Retinal pigment epithelial cell (primary cell): ENCODE results near the gene CCNQ.

Source experiments
- DNase-seq: peaks from one replicate; pipeline ENCODE4 v3.0.0-alpha.2; 2010; ENCODE audit warnings: low read depth
- H3K4me3 ChIP-seq: 2 replicates; pipeline ENCODE4 v1.5.1; 2011; ENCODE audit warnings: mild to moderate bottlenecking, low read length, control low read depth, moderate library complexity
- CTCF ChIP-seq: conservative IDR thresholded peaks from 2 replicates; pipeline ENCODE4 v1.5.1; 2011; ENCODE audit warnings: low read depth, low read length, control low read depth, inconsistent platforms

The CCNQ gene

GRCh38 chrX:153576239-153576870 lies 22.6 kb downstream of the CCNQ start:
- no peak for TF ChIP-seq CTCF

GRCh38 chrX:153573984-153574383 lies 25.0 kb downstream of the CCNQ start:
- H3K4me3 ChIP-seq = no peak overlapping the region
- no peak for TF ChIP-seq CTCF
- no peak for DNase-seq

More at GRCh38 chrX:153576239-153576870, 22.6 kb downstream of the CCNQ start:
- DNase-seq = no peak
- H3K4me3 ChIP-seq = no peak overlapping the region

DNA sequence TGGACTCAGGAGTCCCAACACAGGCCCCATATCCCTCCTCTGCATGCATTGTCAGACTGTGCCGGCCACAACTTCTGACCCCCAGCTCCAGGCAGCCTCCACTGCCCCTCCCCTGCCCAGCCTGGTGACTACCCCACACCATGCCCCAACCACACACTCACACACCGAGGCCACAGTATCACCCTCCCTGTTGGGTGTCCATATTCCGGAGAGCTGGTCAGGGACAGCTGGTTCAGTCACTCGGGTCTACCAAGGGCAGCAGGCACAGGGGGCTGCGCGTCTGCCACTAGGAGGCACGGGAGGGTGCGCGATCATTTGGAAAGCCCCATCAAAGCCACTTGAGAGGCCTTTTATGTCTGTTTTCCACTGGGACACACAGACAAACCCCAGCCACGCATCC lies 26.3 kb downstream of the CCNQ start:
- DNase-seq = no peak
- no peak for TF ChIP-seq CTCF
- H3K4me3 ChIP-seq = no peak overlapping the region

GRCh38 chrX:153571534-153571908 lies 27.4 kb downstream of the CCNQ start:
- no peak for DNase-seq
- H3K4me3 ChIP-seq = no peak overlapping the region
- TF ChIP-seq CTCF = no peak

GRCh38 chrX:153569475-153569874 lies 29.5 kb downstream of the CCNQ start:
- no peak overlapping the region for H3K4me3 ChIP-seq
- TF ChIP-seq CTCF = no peak
- DNase-seq = no peak

- TF ChIP-seq CTCF = no peak
- H3K4me3 ChIP-seq = no peak overlapping the region
- DNase-seq = no peak
Observed at GRCh38 chrX:153568451-153569011, 30.4 kb downstream of the CCNQ start.

DNA sequence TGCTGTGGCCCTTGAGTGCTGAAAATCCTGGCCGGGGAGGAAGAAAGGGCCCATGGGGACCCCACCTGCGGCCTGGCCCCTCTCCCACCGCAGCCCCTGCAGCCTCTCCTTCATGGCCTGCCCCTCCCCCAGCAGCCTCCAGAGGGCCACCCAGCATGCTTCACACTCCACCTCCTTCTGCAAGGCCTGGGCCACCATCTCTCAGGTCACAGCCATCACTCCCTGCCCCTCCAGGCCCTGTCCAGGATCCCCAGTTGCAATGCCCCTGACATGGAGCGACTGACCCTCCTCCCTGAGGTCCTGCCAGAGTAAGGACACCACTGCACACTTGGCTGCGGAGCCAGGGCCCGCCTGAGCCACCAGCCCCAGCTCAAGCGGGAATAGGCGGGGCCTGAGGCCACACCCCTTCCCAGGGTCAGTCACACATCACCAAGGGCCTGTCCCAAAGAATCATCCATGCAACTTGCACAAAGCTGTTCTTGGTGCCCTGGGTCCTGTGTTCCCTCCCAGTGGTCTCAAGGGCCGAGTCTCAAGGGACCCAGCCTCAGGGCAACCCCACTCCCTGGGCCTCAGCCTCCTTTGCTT lies 32.9 kb downstream of the CCNQ start:
- TF ChIP-seq CTCF = no peak
- no peak for DNase-seq
- H3K4me3 ChIP-seq = no peak overlapping the region
